NCI-H446 treated with DMSO at 0.1 percent for 48 hours (cell line): ENCODE measurements around the gene LMO3.
"Not testable (repeated sequence)": the region's sequence is repeated elsewhere in the genome, so short reads cannot be mapped to it uniquely, and the experiment has no call there.

Source experiments
- DNase-seq: peaks from one replicate; lab custom pipeline; 2025; lab: John Stamatoyannopoulos, UW

The LMO3 gene

GRCh38 chr12:16545836-16546235 lies 60.1 kb downstream of the LMO3 start:
- DNase-seq = no peak

- DNase-seq = no peak
These were observed 63.4 kb downstream of the LMO3 start for GRCh38 chr12:16542586-16542985.

- DNase-seq = not testable (repeated sequence)
These were observed 68.3 kb downstream of the LMO3 start for GRCh38 chr12:16537652-16538051.

GRCh38 chr12:16531621-16532020 lies 74.3 kb downstream of the LMO3 start:
- no peak for DNase-seq

GRCh38 chr12:16530268-16530850 lies 75.6 kb downstream of the LMO3 start:
- DNase-seq = no peak

- DNase-seq = no peak
These were observed 79.3 kb downstream of the LMO3 start for GRCh38 chr12:16526693-16527092.

- DNase-seq = no peak
These were observed 81.6 kb downstream of the LMO3 start for GRCh38 chr12:16524378-16524777.

GRCh38 chr12:16523951-16524331 lies 82.0 kb downstream of the LMO3 start:
- no peak for DNase-seq

- DNase-seq = no peak
These were observed 82.5 kb downstream of the LMO3 start for GRCh38 chr12:16523284-16523950.

GRCh38 chr12:16520328-16520727 lies 85.6 kb downstream of the LMO3 start:
- DNase-seq = no peak

GRCh38 chr12:16515666-16516065 lies 90.3 kb downstream of the LMO3 start:
- no peak for DNase-seq

- no peak for DNase-seq
These were observed 92.7 kb downstream of the LMO3 start for GRCh38 chr12:16513231-16513630.

GRCh38 chr12:16509411-16509810 lies 96.6 kb downstream of the LMO3 start:
- no peak for DNase-seq

GRCh38 chr12:16506394-16506793 lies 99.6 kb downstream of the LMO3 start:
- no peak for DNase-seq

- no peak for DNase-seq
These were observed 101.8 kb downstream of the LMO3 start for GRCh38 chr12:16504200-16504599.

- DNase-seq = no peak
These were observed 106.4 kb downstream of the LMO3 start for GRCh38 chr12:16499611-16500010.
